ENCODE data around the gene FUNDC1.
"Not testable (repeated sequence)": the region's sequence is repeated elsewhere in the genome, so short reads cannot be mapped to it uniquely, and the experiment has no call there.

FUNDC1 gene

GRCh38 chrX:44542567-44543325 is at the start of gene FUNDC1:
FUNDC1 (minus strand) TSS chrX:44542859; CDS start chrX:44542832, 27 bp downstream.
- peak; percentile 67 for DNase-seq (ENCODE audit: low read depth)

- no peak for DNase-seq (ENCODE audit: low read depth)
Measured at GRCh38 chrX:44585866-44586265, 43.2 kb upstream of the FUNDC1 start.

- no peak for DNase-seq (ENCODE audit: low read depth)
Measured at GRCh38 chrX:44580466-44580865, 37.8 kb upstream of the FUNDC1 start.

- no peak for DNase-seq (ENCODE audit: low read depth)
Measured at GRCh38 chrX:44572340-44572938, 29.8 kb upstream of the FUNDC1 start.

- no peak for DNase-seq (ENCODE audit: low read depth)
Measured at GRCh38 chrX:44570522-44570921, 27.9 kb upstream of the FUNDC1 start.

- no peak for DNase-seq (ENCODE audit: low read depth)
Measured at GRCh38 chrX:44569122-44569521, 26.5 kb upstream of the FUNDC1 start.

- no peak for DNase-seq (ENCODE audit: low read depth)
Measured at GRCh38 chrX:44568196-44568595, 25.5 kb upstream of the FUNDC1 start.

- DNase-seq (ENCODE audit: low read depth) = not testable (repeated sequence)
Measured at GRCh38 chrX:44561896-44562295, 19.2 kb upstream of the FUNDC1 start.

GRCh38 chrX:44550563-44550962 is 7.9 kb upstream of the FUNDC1 start:
- no peak for DNase-seq (ENCODE audit: low read depth)

- DNase-seq (ENCODE audit: low read depth) = not testable (repeated sequence)
Measured at GRCh38 chrX:44545454-44545853, 2.8 kb upstream of the FUNDC1 start.

- no peak for DNase-seq (ENCODE audit: low read depth)
Measured at GRCh38 chrX:44544036-44544435, 1.4 kb upstream of the FUNDC1 start.

- no peak for DNase-seq (ENCODE audit: low read depth)
Measured at GRCh38 chrX:44536198-44536597, 6.5 kb downstream of the FUNDC1 start.

GRCh38 chrX:44529310-44529709 is 13.3 kb downstream of the FUNDC1 start:
- DNase-seq (ENCODE audit: low read depth) = no peak

GRCh38 chrX:44514272-44514671 is 28.4 kb downstream of the FUNDC1 start:
- no peak for DNase-seq (ENCODE audit: low read depth)

- no peak for DNase-seq (ENCODE audit: low read depth)
Measured at GRCh38 chrX:44507292-44507691, 35.4 kb downstream of the FUNDC1 start.

- no peak for DNase-seq (ENCODE audit: low read depth)
Measured at GRCh38 chrX:44506678-44507077, 36.0 kb downstream of the FUNDC1 start.

- DNase-seq (ENCODE audit: low read depth) = no peak
Measured at GRCh38 chrX:44503560-44503959, 39.1 kb downstream of the FUNDC1 start.

GRCh38 chrX:44495091-44495490 is 47.6 kb downstream of the FUNDC1 start:
- no peak for DNase-seq (ENCODE audit: low read depth)

GRCh38 chrX:44494357-44494756 is 48.3 kb downstream of the FUNDC1 start:
- no peak for DNase-seq (ENCODE audit: low read depth)

GRCh38 chrX:44489515-44489914 is 53.1 kb downstream of the FUNDC1 start:
- no peak for DNase-seq (ENCODE audit: low read depth)

- no peak for DNase-seq (ENCODE audit: low read depth)
Measured at GRCh38 chrX:44484607-44485146, 58.0 kb downstream of the FUNDC1 start.

GRCh38 chrX:44483965-44484606 is 58.6 kb downstream of the FUNDC1 start:
- no peak for DNase-seq (ENCODE audit: low read depth)

GRCh38 chrX:44482575-44482974 is 60.1 kb downstream of the FUNDC1 start:
- no peak for DNase-seq (ENCODE audit: low read depth)

Data from HS-27A (cell line).